Measurements from ENCODE around the gene PALD1. TPM values are rescaled to one million over a fixed set of nuclear protein-coding genes. Genes with fewer than 3 reads are reported as not detected.

Gene PALD1
- total and polyA plus RNA-seq, 9 of the 15 experiments (the other 6 are each of a cell fraction or from before 2014, with no cell fraction given): 0.03 to 0.29 (median 0.09) TPM; not detected in 2

GRCh38 chr10:70465832-70466231 lies 12.7 kb upstream of the PALD1 start (continued):
- TF ChIP-seq, protein P1, sequence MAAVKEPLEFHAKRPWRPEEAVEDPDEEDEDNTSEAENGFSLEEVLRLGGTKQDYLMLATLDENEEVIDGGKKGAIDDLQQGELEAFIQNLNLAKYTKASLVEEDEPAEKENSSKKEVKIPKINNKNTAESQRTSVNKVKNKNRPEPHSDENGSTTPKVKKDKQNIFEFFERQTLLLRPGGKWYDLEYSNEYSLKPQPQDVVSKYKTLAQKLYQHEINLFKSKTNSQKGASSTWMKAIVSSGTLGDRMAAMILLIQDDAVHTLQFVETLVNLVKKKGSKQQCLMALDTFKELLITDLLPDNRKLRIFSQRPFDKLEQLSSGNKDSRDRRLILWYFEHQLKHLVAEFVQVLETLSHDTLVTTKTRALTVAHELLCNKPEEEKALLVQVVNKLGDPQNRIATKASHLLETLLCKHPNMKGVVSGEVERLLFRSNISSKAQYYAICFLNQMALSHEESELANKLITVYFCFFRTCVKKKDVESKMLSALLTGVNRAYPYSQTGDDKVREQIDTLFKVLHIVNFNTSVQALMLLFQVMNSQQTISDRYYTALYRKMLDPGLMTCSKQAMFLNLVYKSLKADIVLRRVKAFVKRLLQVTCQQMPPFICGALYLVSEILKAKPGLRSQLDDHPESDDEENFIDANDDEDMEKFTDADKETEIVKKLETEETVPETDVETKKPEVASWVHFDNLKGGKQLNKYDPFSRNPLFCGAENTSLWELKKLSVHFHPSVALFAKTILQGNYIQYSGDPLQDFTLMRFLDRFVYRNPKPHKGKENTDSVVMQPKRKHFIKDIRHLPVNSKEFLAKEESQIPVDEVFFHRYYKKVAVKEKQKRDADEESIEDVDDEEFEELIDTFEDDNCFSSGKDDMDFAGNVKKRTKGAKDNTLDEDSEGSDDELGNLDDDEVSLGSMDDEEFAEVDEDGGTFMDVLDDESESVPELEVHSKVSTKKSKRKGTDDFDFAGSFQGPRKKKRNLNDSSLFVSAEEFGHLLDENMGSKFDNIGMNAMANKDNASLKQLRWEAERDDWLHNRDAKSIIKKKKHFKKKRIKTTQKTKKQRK (IDR thresholded peaks at IDR 0.05; ENCODE audit: borderline replicate concordance, low read depth, low read length): no peak
- TF ChIP-seq, protein P2, sequence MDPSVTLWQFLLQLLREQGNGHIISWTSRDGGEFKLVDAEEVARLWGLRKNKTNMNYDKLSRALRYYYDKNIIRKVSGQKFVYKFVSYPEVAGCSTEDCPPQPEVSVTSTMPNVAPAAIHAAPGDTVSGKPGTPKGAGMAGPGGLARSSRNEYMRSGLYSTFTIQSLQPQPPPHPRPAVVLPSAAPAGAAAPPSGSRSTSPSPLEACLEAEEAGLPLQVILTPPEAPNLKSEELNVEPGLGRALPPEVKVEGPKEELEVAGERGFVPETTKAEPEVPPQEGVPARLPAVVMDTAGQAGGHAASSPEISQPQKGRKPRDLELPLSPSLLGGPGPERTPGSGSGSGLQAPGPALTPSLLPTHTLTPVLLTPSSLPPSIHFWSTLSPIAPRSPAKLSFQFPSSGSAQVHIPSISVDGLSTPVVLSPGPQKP (CRISPR knock-in tag; IDR thresholded peaks at IDR 0.05): no peak
- TF ChIP-seq E2F1 (CRISPR knock-in tag; IDR thresholded peaks at IDR 0.05): no peak

DNA sequence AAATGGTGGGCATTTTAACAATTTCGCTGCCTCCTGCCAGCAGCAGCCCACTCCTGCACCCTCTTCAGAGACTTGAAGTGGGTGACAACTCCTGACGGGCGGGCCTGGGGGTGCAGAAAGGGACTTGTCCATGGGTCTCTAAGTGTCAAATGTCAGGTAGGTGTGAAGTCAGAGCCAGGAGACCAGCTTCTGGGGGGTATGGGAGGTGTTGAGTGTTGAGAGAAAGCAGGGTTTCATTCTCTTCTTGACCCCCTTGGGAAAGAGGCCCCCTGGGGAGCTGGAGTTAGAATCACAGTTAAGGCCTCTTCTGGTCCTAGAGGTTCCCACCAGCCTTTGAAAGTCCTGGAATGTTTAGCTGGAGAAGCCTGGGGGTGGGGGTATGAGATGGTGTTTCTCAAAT lies 11.6 kb upstream of the PALD1 start:
- in situ Hi-C loops (cut with MboI): loop anchor here (10.0 kb wide), 1 partner anchor 418 kb away; the partner anchor contains the start of gene PCBD1
- BruUV-seq (replicated peaks): no TSS peak
- Histone ChIP-seq H4K20me1 (replicated peaks; ENCODE audit: control insufficient read depth, insufficient read depth, low read length) (0 out of 2 replicates have a peak, but pooled peaks cover 7% of the 10 kb centered on the region), H3K36me3 (ENCODE audit: control insufficient read depth, insufficient read depth, low read length) (no peaks in the 10 kb centered on the region; the same call in 2 of the 3 replicates), H3K9me1 (ENCODE audit: control insufficient read depth, insufficient read depth, low read length) (no peaks in the 10 kb centered on the region), H3K4me2 (ENCODE audit: insufficient read depth, low read length) (no peak overlapping the region), H2AFZ (ENCODE audit: low read depth, low read length) (no peak overlapping the region), H3K79me2 (ENCODE audit: control insufficient read depth, insufficient read depth, low read length) (no peaks in the 10 kb centered on the region), H3K4me1 (replicated peaks in 1 of 2; ENCODE audit: control insufficient read depth in 2 of 2, insufficient read depth in 2 of 2, low read length in 2 of 2) (peaks cover 0 to 4% of the 10 kb centered on the region in 2 experiments; a peak in 1 of 5 replicates), H3K9me3 (replicated peaks; ENCODE audit: control insufficient read depth, insufficient read depth, low read depth, low read length) (no peaks in the 10 kb centered on the region), H3K9ac (ENCODE audit: insufficient read depth in 1 of 2, low read depth in 2 of 2, low read length in 2 of 2) (no peak overlapping the region), H3K27me3 (ENCODE audit: control insufficient read depth in 2 of 2, insufficient read depth in 2 of 2, low read length in 2 of 2) (peaks cover 52 to 68% of the 10 kb centered on the region in 2 experiments), H3K4me3 (no peak overlapping the region), H3K27ac (ENCODE audit: extremely low read depth, low read depth, low read length) (no peak overlapping the region)
- ChIA-PET CTCF (ENCODE audit: low intra/inter-chr PET ratio) (interaction anchor here (0.6 kb wide), 1 partner anchor 14 kb away, joined by 5 read pairs; no protein-coding TSS in a partner anchor), POLR2A (interaction anchor here (2.2 kb wide), 1 partner anchor 10 kb away, joined by 5 read pairs; no protein-coding TSS in a partner anchor)
- no peak for FAIRE-seq
- ATAC-seq: no peak
- no peak for DNase-seq (ENCODE audit: extremely low read depth in 1 of 4, low spot score in 3 of 4)
- WGBS (ENCODE audit: insufficient coverage, low coverage, missing lambda C conversion rate): 0% methylated on average over 3 of the region's 3 CpGs
- intact Hi-C loops (cut with micrococcal nuclease): no loop called here
- no peak for TF ChIP-seq THRB (CRISPR knock-in tag; conservative IDR thresholded peaks at IDR 0.05)
- TF ChIP-seq ZFP1 (CRISPR knock-in tag; IDR thresholded peaks at IDR 0.05): no peak
- TF ChIP-seq, protein P3, sequence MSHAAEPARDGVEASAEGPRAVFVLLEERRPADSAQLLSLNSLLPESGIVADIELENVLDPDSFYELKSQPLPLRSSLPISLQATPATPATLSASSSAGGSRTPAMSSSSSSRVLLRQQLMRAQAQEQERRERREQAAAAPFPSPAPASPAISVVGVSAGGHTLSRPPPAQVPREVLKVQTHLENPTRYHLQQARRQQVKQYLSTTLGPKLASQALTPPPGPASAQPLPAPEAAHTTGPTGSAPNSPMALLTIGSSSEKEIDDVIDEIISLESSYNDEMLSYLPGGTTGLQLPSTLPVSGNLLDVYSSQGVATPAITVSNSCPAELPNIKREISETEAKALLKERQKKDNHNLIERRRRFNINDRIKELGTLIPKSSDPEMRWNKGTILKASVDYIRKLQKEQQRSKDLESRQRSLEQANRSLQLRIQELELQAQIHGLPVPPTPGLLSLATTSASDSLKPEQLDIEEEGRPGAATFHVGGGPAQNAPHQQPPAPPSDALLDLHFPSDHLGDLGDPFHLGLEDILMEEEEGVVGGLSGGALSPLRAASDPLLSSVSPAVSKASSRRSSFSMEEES (CRISPR knock-in tag; IDR thresholded peaks at IDR 0.05): no peak
- no peak for TF ChIP-seq CBFA2T2 (conservative IDR thresholded peaks at IDR 0.05)
- no peak for TF ChIP-seq ZNF134 (CRISPR knock-in tag; conservative IDR thresholded peaks at IDR 0.05)
- TF ChIP-seq ILK (tag; IDR thresholded peaks at IDR 0.05; ENCODE audit: borderline replicate concordance, low read depth): no peak
- TF ChIP-seq, protein P4, sequence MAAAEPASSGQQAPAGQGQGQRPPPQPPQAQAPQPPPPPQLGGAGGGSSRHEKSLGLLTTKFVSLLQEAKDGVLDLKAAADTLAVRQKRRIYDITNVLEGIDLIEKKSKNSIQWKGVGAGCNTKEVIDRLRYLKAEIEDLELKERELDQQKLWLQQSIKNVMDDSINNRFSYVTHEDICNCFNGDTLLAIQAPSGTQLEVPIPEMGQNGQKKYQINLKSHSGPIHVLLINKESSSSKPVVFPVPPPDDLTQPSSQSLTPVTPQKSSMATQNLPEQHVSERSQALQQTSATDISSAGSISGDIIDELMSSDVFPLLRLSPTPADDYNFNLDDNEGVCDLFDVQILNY (CRISPR knock-in tag; IDR thresholded peaks at IDR 0.05): no peak
